A549 (cell line): Measurements from ENCODE around the gene CPPED1. TPM values are rescaled to one million over a fixed set of nuclear protein-coding genes. Genes with fewer than 3 reads are reported as not detected.

Experiments
- ATAC-seq, 2 experiments: fragments of 200-7000 bp in 1 of 2; fragments of >200 bp in 1 of 2; cut with Nextera tagmentation in 1 of 2; cut with Tn5 transposase in 1 of 2; 3 replicates each; pipeline versions ENCODE4 v1.8.0 to v1.9.1; 2018 to 2020; ENCODE audit warnings: mild to moderate bottlenecking in 1 of 2, moderate library complexity in 1 of 2
- CTCF ChIA-PET: fragments of 300-600 bp; sonication (Branson Sonifier 250); formaldehyde crosslinking; extraction: SDS; loops from one replicate; lab custom pipeline; 2021; ENCODE audit warnings: antibody characterized with exemption, inconsistent platforms; lab: Yijun Ruan, JAX
- POLR2A ChIA-PET: fragments of 350-600 bp; formaldehyde crosslinking; extraction: SDS; loops from one replicate; lab custom pipeline; 2021; ENCODE audit warnings: antibody characterized with exemption, inconsistent platforms; lab: Yijun Ruan, JAX
- DNase-seq, 2 experiments: peaks; one replicate each; pipeline versions ENCODE4 v3.0.0 to v3.0.0-alpha.2; 2011 to 2016; ENCODE audit warnings: low read depth in 1 of 2, low spot score in 1 of 2
- FAIRE-seq: peaks from 2 replicates; lab custom pipeline; 2011; peaks lifted over from hg19 to GRCh38; lab: Jason Lieb, UNC
- H3K27ac ChIP-seq, 2 experiments: fragments of >200 bp; sonication (Bioruptor Twin); formaldehyde crosslinking; 3 replicates each; pipeline ENCODE4 v1.5.1; 2016 to 2017
- H3K4me1 ChIP-seq: fragments of >200 bp; sonication (Bioruptor Twin); formaldehyde crosslinking; 3 replicates; pipeline ENCODE4 v1.6.1; 2016
- H3K4me2 ChIP-seq: fragments of >200 bp; sonication (Bioruptor Twin); formaldehyde crosslinking; 3 replicates; pipeline ENCODE4 v1.6.1; 2016
- H3K4me3 ChIP-seq: fragments of >200 bp; sonication (Bioruptor Twin); formaldehyde crosslinking; 3 replicates; pipeline ENCODE4 v1.5.1; 2016
- H3K9me3 ChIP-seq: fragments of >200 bp; sonication (Bioruptor Twin); formaldehyde crosslinking; 3 replicates; pipeline ENCODE4 v1.6.1; 2016
- CBX2 ChIP-seq: fragments of 200-600 bp; sonication (generic); IDR thresholded peaks from 2 replicates; pipeline ENCODE4 v1.6.1; 2016; ENCODE audit warnings: low read depth, mild to moderate bottlenecking, borderline replicate concordance
- CHD2 ChIP-seq: fragments of 150-350 bp; IDR thresholded peaks from 2 replicates; pipeline ENCODE4 v1.6.1; 2014; ENCODE audit warnings: low read length; ENCODE audit not compliant: partially characterized antibody
- EP300 ChIP-seq, 2 experiments: fragments of >200 bp; sonication (Bioruptor Twin); formaldehyde crosslinking; IDR thresholded peaks; 2 replicates in 1 of 2; 3 replicates in 1 of 2; pipeline ENCODE4 v1.6.1; 2016 to 2017
- FOSB ChIP-seq: fragments of 250-450 bp; sonication (Bioruptor Pico); IDR thresholded peaks from 2 replicates; pipeline ENCODE4 v1.5.0; 2020; ENCODE audit warnings: mild to moderate bottlenecking, moderate library complexity
- GATA3 ChIP-seq: IDR thresholded peaks from 2 replicates; pipeline ENCODE4 v1.6.1; 2012; ENCODE audit warnings: borderline replicate concordance
- HEYL ChIP-seq: fragments of 250-450 bp; sonication (Bioruptor Pico); IDR thresholded peaks from 2 replicates; pipeline ENCODE4 v1.8.0; 2021; ENCODE audit warnings: mild to moderate bottlenecking, moderate library complexity
- HOXA7 ChIP-seq: fragments of 250-450 bp; sonication (Bioruptor Pico); IDR thresholded peaks from 2 replicates; pipeline ENCODE4 v1.5.0; 2020; ENCODE audit warnings: mild to moderate bottlenecking, moderate library complexity
- HOXB13 ChIP-seq: fragments of 250-450 bp; sonication (Bioruptor Pico); IDR thresholded peaks from 2 replicates; pipeline ENCODE4 v1.5.0; 2020; ENCODE audit warnings: low read depth, mild to moderate bottlenecking, moderate library complexity
- HOXB5 ChIP-seq: fragments of 250-450 bp; sonication (Bioruptor Pico); IDR thresholded peaks from 2 replicates; pipeline ENCODE4 v1.5.0; 2020; ENCODE audit warnings: mild to moderate bottlenecking, moderate library complexity
- JUN ChIP-seq, 2 experiments: fragments of >200 bp; sonication (Bioruptor Twin); formaldehyde crosslinking; IDR thresholded peaks; 2 replicates in 1 of 2; 3 replicates in 1 of 2; pipeline ENCODE4 v1.6.1; 2016 to 2017
- KDM1A ChIP-seq: fragments of 200-600 bp; sonication (generic); IDR thresholded peaks from 2 replicates; pipeline ENCODE4 v1.6.1; 2016; ENCODE audit warnings: low read depth, mild to moderate bottlenecking
- MYC ChIP-seq: IDR thresholded peaks from 2 replicates; pipeline ENCODE4 v1.6.1; 2012; ENCODE audit warnings: mild to moderate bottlenecking, inconsistent platforms, low read length, improper control_type of control experiment, borderline replicate concordance
- NFE2L2 ChIP-seq: fragments of 150-350 bp; conservative IDR thresholded peaks from 2 replicates; pipeline ENCODE4 v1.6.1; 2014; ENCODE audit warnings: low read length
- NR3C1 ChIP-seq: fragments of >200 bp; sonication (Bioruptor Twin); formaldehyde crosslinking; IDR thresholded peaks from 3 replicates; pipeline ENCODE4 v1.6.1; 2017
- POLR2A ChIP-seq: IDR thresholded peaks from 2 replicates; pipeline ENCODE4 v1.6.1; 2012; ENCODE audit warnings: mild to moderate bottlenecking, low read length
- RAD21 ChIP-seq, 2 experiments: fragments of >200 bp in 1 of 2; sonication (Bioruptor Twin) in 1 of 2; formaldehyde crosslinking in 1 of 2; IDR thresholded peaks in 1 of 2; conservative IDR thresholded peaks in 1 of 2; 2 replicates in 1 of 2; 3 replicates in 1 of 2; pipeline ENCODE4 v1.6.1; 2012 to 2018; ENCODE audit warnings: inconsistent platforms in 1 of 2
- RARB ChIP-seq: fragments of 250-450 bp; sonication (Bioruptor Pico); IDR thresholded peaks from 2 replicates; pipeline ENCODE4 v1.8.0; 2021; ENCODE audit warnings: mild to moderate bottlenecking, moderate library complexity
- RNF2 ChIP-seq: fragments of 200-600 bp; sonication (generic); IDR thresholded peaks from 2 replicates; pipeline ENCODE4 v1.6.1; 2016; ENCODE audit warnings: low read depth, mild to moderate bottlenecking, antibody characterized with exemption, moderate library complexity, borderline replicate concordance
- SMC3 ChIP-seq: fragments of >200 bp; sonication (Bioruptor Twin); formaldehyde crosslinking; IDR thresholded peaks from 3 replicates; pipeline ENCODE4 v1.6.1; 2018; ENCODE audit warnings: inconsistent platforms
- TFCP2L1 ChIP-seq: fragments of 250-450 bp; sonication (Bioruptor Pico); IDR thresholded peaks from 2 replicates; pipeline ENCODE4 v1.5.0; 2021; ENCODE audit warnings: mild to moderate bottlenecking
- ZSCAN20 ChIP-seq: fragments of 250-450 bp; sonication (Bioruptor Pico); IDR thresholded peaks from 2 replicates; pipeline ENCODE4 v1.8.0; 2022; ENCODE audit warnings: mild to moderate bottlenecking, moderate library complexity
- WGBS: methylation state at CpG from one replicate; pipeline ENCODE4 v1.1.6; 2017; ENCODE audit errors: missing lambda C conversion rate; 5-methylcytosine and 5-hydroxymethylcytosine counted together
- polyA plus RNA-seq, 4 experiments: library from polyadenylated mRNA; depleted of rRNA in 3 of 4; stranded (reverse); fragments of >200 nt; fragmentation: RNase III in 1 of 4; extraction: RNeasy Plus Mini Kit Qiagen cat#74134 plus additional on column Dnase treatment in 1 of 4; gene quantifications; 2 replicates in 3 of 4; 3 replicates in 1 of 4; pipeline ENCODE4 v1.2.3, GENCODE V29; 2011 to 2017
- TF ChIP-seq, protein P1 (sequence below): IDR thresholded peaks from 2 replicates; pipeline ENCODE4 v1.6.1; 2012
- TF ChIP-seq, protein P2 (sequence below): fragments of >200 bp; sonication (Bioruptor Twin); formaldehyde crosslinking; IDR thresholded peaks from 3 replicates; pipeline ENCODE4 v1.6.1; 2016
- TF ChIP-seq, protein P3 (sequence below): fragments of 150-350 bp; IDR thresholded peaks from 2 replicates; pipeline ENCODE4 v1.6.1; 2014; ENCODE audit warnings: low read depth, mild to moderate bottlenecking, low read length
- TF ChIP-seq, protein P4 (sequence below): fragments of 250-450 bp; sonication (Bioruptor Pico); IDR thresholded peaks from 2 replicates; pipeline ENCODE4 v1.5.0; 2020; ENCODE audit warnings: low read depth, mild to moderate bottlenecking, moderate library complexity
- TF ChIP-seq, protein P5 (sequence below): fragments of 200-600 bp; sonication (generic); IDR thresholded peaks from 2 replicates; pipeline ENCODE4 v1.6.1; 2016; ENCODE audit warnings: antibody characterized with exemption, mild to moderate bottlenecking, moderate library complexity
- TF ChIP-seq, protein P6 (sequence below): fragments of >200 bp; sonication (Bioruptor Twin); formaldehyde crosslinking; IDR thresholded peaks from 2 replicates; pipeline ENCODE4 v1.6.1; 2016

CPPED1 gene
- polyA plus RNA-seq, 2 of the 4 experiments (the other 2 are of a cell fraction): 16.1 to 30.5 TPM

DNA sequence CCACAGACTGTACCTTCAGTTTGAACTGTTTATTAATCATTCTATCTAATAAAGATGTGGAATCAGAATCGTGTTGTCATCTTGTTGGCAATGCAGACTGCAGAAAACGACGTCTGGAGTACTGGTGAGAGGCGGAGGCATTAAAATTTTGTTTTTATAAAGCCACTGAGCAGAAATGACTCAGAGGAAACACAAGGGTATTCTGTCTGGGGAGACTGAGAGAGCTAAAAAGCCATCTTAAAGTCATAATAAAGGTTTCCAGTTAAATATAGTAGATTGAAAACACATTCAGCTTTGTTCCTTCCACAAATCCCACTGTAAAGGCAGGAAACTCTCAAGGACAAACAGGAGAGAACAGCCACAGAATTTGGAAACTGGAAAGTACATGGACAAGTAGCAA lies 74.2 kb downstream of the CPPED1 start:
- Histone ChIP-seq H3K4me1 (no peaks in the 10 kb centered on the region), H3K27ac (no peak overlapping the region), H3K4me3 (no peak overlapping the region), H3K9me3 (peaks cover 20% of the 10 kb centered on the region), H3K4me2 (no peak overlapping the region)
- 77% methylated on average over 4 of the region's 4 CpGs for WGBS
- FAIRE-seq (no peak), DNase-seq (no peak), ATAC-seq (no peak)
- ChIA-PET CTCF (no interaction called here), POLR2A (no interaction called here)
- no peak for TF ChIP-seq GATA3
- TF ChIP-seq, protein P1, sequence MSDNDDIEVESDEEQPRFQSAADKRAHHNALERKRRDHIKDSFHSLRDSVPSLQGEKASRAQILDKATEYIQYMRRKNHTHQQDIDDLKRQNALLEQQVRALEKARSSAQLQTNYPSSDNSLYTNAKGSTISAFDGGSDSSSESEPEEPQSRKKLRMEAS: no peak

DNA sequence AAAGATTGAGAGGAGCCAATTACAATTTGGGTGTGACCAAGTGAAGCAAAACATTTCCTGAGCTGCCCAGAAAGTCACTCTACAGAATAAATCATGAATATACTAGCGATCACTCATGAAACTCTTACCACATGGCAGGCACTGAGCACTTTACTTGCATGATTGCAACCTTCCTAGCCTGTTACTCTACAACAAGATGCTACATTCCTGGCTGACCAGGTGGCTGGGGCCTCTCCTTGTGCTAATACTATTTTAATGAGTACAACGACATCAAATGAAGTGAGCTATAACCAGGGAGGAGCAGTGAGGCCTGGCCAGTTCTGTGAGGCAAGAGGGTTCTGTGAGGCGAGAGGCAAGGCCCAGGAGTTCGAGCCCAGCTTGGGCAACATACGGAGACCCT lies 75.2 kb downstream of the CPPED1 start:
- POLR2A ChIA-PET: no interaction called here
- no peaks in the 10 kb centered on the region for H3K4me1 ChIP-seq
- H3K9me3 ChIP-seq: peaks cover 18% of the 10 kb centered on the region
- no peak overlapping the region for H3K4me3 ChIP-seq
- WGBS: 87% methylated on average over 5 of the region's 5 CpGs
- DNase-seq (no peak), FAIRE-seq (no peak), ATAC-seq (no peak)
- H3K27ac ChIP-seq: no peak overlapping the region
- no peak overlapping the region for H3K4me2 ChIP-seq
- CTCF ChIA-PET: no interaction called here
- no peak for TF ChIP-seq SMC3
- TF ChIP-seq, protein P2, sequence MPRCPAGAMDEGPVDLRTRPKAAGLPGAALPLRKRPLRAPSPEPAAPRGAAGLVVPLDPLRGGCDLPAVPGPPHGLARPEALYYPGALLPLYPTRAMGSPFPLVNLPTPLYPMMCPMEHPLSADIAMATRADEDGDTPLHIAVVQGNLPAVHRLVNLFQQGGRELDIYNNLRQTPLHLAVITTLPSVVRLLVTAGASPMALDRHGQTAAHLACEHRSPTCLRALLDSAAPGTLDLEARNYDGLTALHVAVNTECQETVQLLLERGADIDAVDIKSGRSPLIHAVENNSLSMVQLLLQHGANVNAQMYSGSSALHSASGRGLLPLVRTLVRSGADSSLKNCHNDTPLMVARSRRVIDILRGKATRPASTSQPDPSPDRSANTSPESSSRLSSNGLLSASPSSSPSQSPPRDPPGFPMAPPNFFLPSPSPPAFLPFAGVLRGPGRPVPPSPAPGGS: no peak
- no peak for TF ChIP-seq EP300 (IDR thresholded peaks at IDR 0.05)
- TF ChIP-seq, protein P3, sequence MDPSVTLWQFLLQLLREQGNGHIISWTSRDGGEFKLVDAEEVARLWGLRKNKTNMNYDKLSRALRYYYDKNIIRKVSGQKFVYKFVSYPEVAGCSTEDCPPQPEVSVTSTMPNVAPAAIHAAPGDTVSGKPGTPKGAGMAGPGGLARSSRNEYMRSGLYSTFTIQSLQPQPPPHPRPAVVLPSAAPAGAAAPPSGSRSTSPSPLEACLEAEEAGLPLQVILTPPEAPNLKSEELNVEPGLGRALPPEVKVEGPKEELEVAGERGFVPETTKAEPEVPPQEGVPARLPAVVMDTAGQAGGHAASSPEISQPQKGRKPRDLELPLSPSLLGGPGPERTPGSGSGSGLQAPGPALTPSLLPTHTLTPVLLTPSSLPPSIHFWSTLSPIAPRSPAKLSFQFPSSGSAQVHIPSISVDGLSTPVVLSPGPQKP: no peak
- TF ChIP-seq RNF2: no peak
- TF ChIP-seq, protein P4, sequence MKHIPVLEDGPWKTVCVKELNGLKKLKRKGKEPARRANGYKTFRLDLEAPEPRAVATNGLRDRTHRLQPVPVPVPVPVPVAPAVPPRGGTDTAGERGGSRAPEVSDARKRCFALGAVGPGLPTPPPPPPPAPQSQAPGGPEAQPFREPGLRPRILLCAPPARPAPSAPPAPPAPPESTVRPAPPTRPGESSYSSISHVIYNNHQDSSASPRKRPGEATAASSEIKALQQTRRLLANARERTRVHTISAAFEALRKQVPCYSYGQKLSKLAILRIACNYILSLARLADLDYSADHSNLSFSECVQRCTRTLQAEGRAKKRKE (CRISPR knock-in tag): no peak
- TF ChIP-seq, protein P5, sequence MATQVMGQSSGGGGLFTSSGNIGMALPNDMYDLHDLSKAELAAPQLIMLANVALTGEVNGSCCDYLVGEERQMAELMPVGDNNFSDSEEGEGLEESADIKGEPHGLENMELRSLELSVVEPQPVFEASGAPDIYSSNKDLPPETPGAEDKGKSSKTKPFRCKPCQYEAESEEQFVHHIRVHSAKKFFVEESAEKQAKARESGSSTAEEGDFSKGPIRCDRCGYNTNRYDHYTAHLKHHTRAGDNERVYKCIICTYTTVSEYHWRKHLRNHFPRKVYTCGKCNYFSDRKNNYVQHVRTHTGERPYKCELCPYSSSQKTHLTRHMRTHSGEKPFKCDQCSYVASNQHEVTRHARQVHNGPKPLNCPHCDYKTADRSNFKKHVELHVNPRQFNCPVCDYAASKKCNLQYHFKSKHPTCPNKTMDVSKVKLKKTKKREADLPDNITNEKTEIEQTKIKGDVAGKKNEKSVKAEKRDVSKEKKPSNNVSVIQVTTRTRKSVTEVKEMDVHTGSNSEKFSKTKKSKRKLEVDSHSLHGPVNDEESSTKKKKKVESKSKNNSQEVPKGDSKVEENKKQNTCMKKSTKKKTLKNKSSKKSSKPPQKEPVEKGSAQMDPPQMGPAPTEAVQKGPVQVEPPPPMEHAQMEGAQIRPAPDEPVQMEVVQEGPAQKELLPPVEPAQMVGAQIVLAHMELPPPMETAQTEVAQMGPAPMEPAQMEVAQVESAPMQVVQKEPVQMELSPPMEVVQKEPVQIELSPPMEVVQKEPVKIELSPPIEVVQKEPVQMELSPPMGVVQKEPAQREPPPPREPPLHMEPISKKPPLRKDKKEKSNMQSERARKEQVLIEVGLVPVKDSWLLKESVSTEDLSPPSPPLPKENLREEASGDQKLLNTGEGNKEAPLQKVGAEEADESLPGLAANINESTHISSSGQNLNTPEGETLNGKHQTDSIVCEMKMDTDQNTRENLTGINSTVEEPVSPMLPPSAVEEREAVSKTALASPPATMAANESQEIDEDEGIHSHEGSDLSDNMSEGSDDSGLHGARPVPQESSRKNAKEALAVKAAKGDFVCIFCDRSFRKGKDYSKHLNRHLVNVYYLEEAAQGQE: no peak
- no peak for TF ChIP-seq MYC
- no peak for TF ChIP-seq POLR2A

DNA sequence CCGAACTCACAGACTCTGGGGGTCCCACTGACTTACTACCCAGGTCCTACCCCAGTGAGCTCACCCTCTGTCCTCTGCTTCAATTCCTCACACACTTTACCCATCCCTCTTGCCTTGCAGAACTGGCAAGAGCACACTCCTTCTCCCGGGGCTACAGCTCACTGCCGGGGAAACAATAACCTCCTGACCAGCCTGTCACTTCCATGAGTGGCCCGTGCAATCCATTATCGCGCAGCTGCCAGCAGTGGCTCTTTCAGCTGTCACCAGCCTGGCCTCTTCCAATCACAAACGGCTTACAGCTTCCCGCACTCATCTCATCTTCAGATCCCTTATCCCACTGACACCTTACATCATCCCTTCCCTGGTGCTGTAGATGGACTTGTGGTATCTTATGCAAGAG lies 79.5 kb downstream of the CPPED1 start:
- no peak for FAIRE-seq
- ChIA-PET POLR2A (no interaction called here), CTCF (no interaction called here)
- no peak for ATAC-seq
- no peaks in the 10 kb centered on the region for H3K9me3 ChIP-seq
- DNase-seq: no peak
- H3K4me2 ChIP-seq: no peak overlapping the region
- no peak for TF ChIP-seq RAD21 (conservative IDR thresholded peaks at IDR 0.05 in 1 of 2, IDR thresholded peaks at IDR 0.05 in 1 of 2)
- no peak for TF ChIP-seq ZSCAN20
- no peak for TF ChIP-seq HOXB13
- TF ChIP-seq JUN (IDR thresholded peaks at IDR 0.05): no peak
- no peak for TF ChIP-seq KDM1A
- TF ChIP-seq NFE2L2: no peak
- TF ChIP-seq, protein P3: no peak
- TF ChIP-seq HEYL (CRISPR knock-in tag): no peak
- TF ChIP-seq TFCP2L1 (CRISPR knock-in tag): no peak
- TF ChIP-seq HOXA7 (CRISPR knock-in tag): no peak
- no peak for TF ChIP-seq EP300 (IDR thresholded peaks at IDR 0.05)
- TF ChIP-seq, protein P6, sequence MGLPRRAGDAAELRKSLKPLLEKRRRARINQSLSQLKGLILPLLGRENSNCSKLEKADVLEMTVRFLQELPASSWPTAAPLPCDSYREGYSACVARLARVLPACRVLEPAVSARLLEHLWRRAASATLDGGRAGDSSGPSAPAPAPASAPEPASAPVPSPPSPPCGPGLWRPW: no peak
- no peak for TF ChIP-seq CBX2
- TF ChIP-seq, protein P1: no peak
- no peak for TF ChIP-seq CHD2
- no peak for TF ChIP-seq NR3C1
- TF ChIP-seq HOXB5 (CRISPR knock-in tag): no peak
- no peak for TF ChIP-seq FOSB
- TF ChIP-seq RARB (CRISPR knock-in tag): no peak
- no peak overlapping the region for H3K27ac ChIP-seq
- no peaks in the 10 kb centered on the region for H3K4me1 ChIP-seq
- 89% methylated on average over 8 of the region's 8 CpGs for WGBS
- H3K4me3 ChIP-seq: no peak overlapping the region
